ENCODE results near the gene CELA2A. TPM values are rescaled to one million over a fixed set of nuclear protein-coding genes. Genes with fewer than 3 reads are reported as not detected.

Gene CELA2A
- total and polyA plus RNA-seq, 2 donors (not counting 3 experiments of a cell fraction or from before 2014, with no cell fraction given): not detected

- dilution Hi-C loops (cut with MboI; ENCODE audit: extremely low pct_ligation_motif_present, low sequenced_read_pairs): no loop called here
- CTCF ChIA-PET: no interaction called here
- FAIRE-seq: no peak
Measured at GRCh38 chr1:15475752-15476314, 19.3 kb downstream of the CELA2A start, which contains the start of gene CELA2B. Gene CELA2B (plus strand): TSS chr1:15476104. CDS start chr1:15476126, 22 bp downstream.

GRCh38 chr1:15476927-15477326, 20.4 kb downstream of the CELA2A start:
- no TSS peak for BruUV-seq (replicated peaks)
- ChIA-PET POLR2A (no interaction called here), CTCF (no interaction called here)
- Histone ChIP-seq H3K36me3 (ENCODE audit: control insufficient read depth in 2 of 2, extremely low read depth in 1 of 2, insufficient read depth in 2 of 2, low read length in 2 of 2) (no peaks in the 10 kb centered on the region), H3K79me2 (ENCODE audit: control insufficient read depth, insufficient read depth, low read length) (no peaks in the 10 kb centered on the region), H3K4me1 (ENCODE audit: control insufficient read depth, extremely low read depth, insufficient read depth, low read length) (no peaks in the 10 kb centered on the region), H2AFZ (ENCODE audit: low read depth, low read length) (no peak overlapping the region), H3K9me1 (replicated peaks; ENCODE audit: control insufficient read depth, extremely low read depth, insufficient read depth, low read length) (no peaks in the 10 kb centered on the region), H3K27ac (ENCODE audit: insufficient read depth, low read depth, low read length) (no peak overlapping the region), H3K9me3 (replicated peaks; ENCODE audit: control insufficient read depth, insufficient read depth, low read length) (no peaks in the 10 kb centered on the region), H3K9ac (replicated peaks; ENCODE audit: extremely low read depth, insufficient read depth, low read length) (no peak overlapping the region), H4K20me1 (replicated peaks; ENCODE audit: control insufficient read depth, extremely low read depth, insufficient read depth, low read length) (no peaks in the 10 kb centered on the region), H3K4me3 (replicated peaks in 1 of 3; ENCODE audit: insufficient read depth in 1 of 3, low read depth in 1 of 3, low read length in 3 of 3) (no peak overlapping the region), H3K4me2 (ENCODE audit: insufficient read depth, low read length) (no peak overlapping the region), H3K27me3 (ENCODE audit: control insufficient read depth in 2 of 2, insufficient read depth in 2 of 2, low read length in 2 of 2) (no peaks in the 10 kb centered on the region)
- FAIRE-seq (no peak), DNase-seq (ENCODE audit: low read depth, low spot score) (no peak)
- TF ChIP-seq FOS (IDR thresholded peaks at IDR 0.05; ENCODE audit: borderline replicate concordance, insufficient read depth, low read length): no peak
- no peak for TF ChIP-seq EZH2 (IDR thresholded peaks at IDR 0.05; ENCODE audit: borderline replicate concordance, low read depth, low read length, severe bottlenecking)
- TF ChIP-seq GATA2 (IDR thresholded peaks at IDR 0.05; ENCODE audit: insufficient read depth, insufficient read length, low read depth, low read length): no peak
- no peak for TF ChIP-seq CTCF (IDR thresholded peaks at IDR 0.05; ENCODE audit: extremely low read depth in 1 of 2, insufficient read depth in 1 of 2, low read depth in 1 of 2, low read length in 2 of 2)
- TF ChIP-seq POLR2A (IDR thresholded peaks at IDR 0.05; ENCODE audit: low read depth, low read length): no peak
- no peak for TF ChIP-seq JUN (IDR thresholded peaks at IDR 0.05; ENCODE audit: borderline replicate concordance, insufficient read depth, insufficient read length, low read depth)
- TF ChIP-seq MYC (IDR thresholded peaks at IDR 0.05; ENCODE audit: low read depth, low read length): no peak
- TF ChIP-seq MAX (IDR thresholded peaks at IDR 0.05; ENCODE audit: insufficient read depth, insufficient read length): no peak
- no peak for TF ChIP-seq POLR2AphosphoS5 (IDR thresholded peaks at IDR 0.05; ENCODE audit: insufficient read depth, low read depth, low read length)
- dilution Hi-C loops (cut with MboI; ENCODE audit: extremely low pct_ligation_motif_present, low sequenced_read_pairs): no loop called here
- intact Hi-C loops (cut with micrococcal nuclease): no loop called here

More at GRCh38 chr1:15475752-15476314, 19.3 kb downstream of the CELA2A start, which contains the start of gene CELA2B:
- H3K79me2 ChIP-seq (ENCODE audit: control insufficient read depth, insufficient read depth, low read length): no peaks in the 10 kb centered on the region
- no peak within 1 kb of the TSS for H3K4me2 ChIP-seq (ENCODE audit: insufficient read depth, low read length)
- H3K27me3 ChIP-seq (ENCODE audit: control insufficient read depth in 2 of 2, insufficient read depth in 2 of 2, low read length in 2 of 2): no peaks in the 10 kb centered on the region
- H3K4me3 ChIP-seq (replicated peaks in 1 of 3; ENCODE audit: insufficient read depth in 1 of 3, low read depth in 1 of 3, low read length in 3 of 3): no peak within 1 kb of the TSS
- H3K36me3 ChIP-seq (ENCODE audit: control insufficient read depth in 2 of 2, extremely low read depth in 1 of 2, insufficient read depth in 2 of 2, low read length in 2 of 2): no peaks in the 10 kb centered on the region
- no peaks in the 10 kb centered on the region for H4K20me1 ChIP-seq (replicated peaks; ENCODE audit: control insufficient read depth, extremely low read depth, insufficient read depth, low read length)
- no TSS peak for BruUV-seq (replicated peaks)
- no peak within 1 kb of the TSS for H3K27ac ChIP-seq (ENCODE audit: insufficient read depth, low read depth, low read length)
- POLR2A ChIA-PET: no interaction called here
- no peaks in the 10 kb centered on the region for H3K9me1 ChIP-seq (replicated peaks; ENCODE audit: control insufficient read depth, extremely low read depth, insufficient read depth, low read length)
- intact Hi-C loops (cut with micrococcal nuclease): no loop called here
- DNase-seq (ENCODE audit: low read depth, low spot score): no peak
- no peak for TF ChIP-seq CTCF (IDR thresholded peaks at IDR 0.05; ENCODE audit: extremely low read depth in 1 of 2, insufficient read depth in 1 of 2, low read depth in 1 of 2, low read length in 2 of 2)
- TF ChIP-seq FOS (IDR thresholded peaks at IDR 0.05; ENCODE audit: borderline replicate concordance, insufficient read depth, low read length): no peak
- H3K9ac ChIP-seq (replicated peaks; ENCODE audit: extremely low read depth, insufficient read depth, low read length): no peak within 1 kb of the TSS
- H3K9me3 ChIP-seq (replicated peaks; ENCODE audit: control insufficient read depth, insufficient read depth, low read length): no peaks in the 10 kb centered on the region
- H3K4me1 ChIP-seq (ENCODE audit: control insufficient read depth, extremely low read depth, insufficient read depth, low read length): no peaks in the 10 kb centered on the region
- no peak within 1 kb of the TSS for H2AFZ ChIP-seq (ENCODE audit: low read depth, low read length)

Data from endothelial cell of umbilical vein (primary cell).